BLaER1 treated with 17β-estradiol and CSF1 and Interleukin-3, amounts not matched to agents 10 nM and 100 nM (cell line): ENCODE results near the gene IGSF9B.

Experiments used
- H3K27ac ChIP-seq, 11 experiments: shearing (Covaris generic); formaldehyde crosslinking; 2 replicates each; pipeline ENCODE4 v1.8.1; 2022
- H3K27me3 ChIP-seq, 11 experiments: shearing (Covaris generic); formaldehyde crosslinking; 2 replicates each; pipeline ENCODE4 v1.8.1; 2022
- H3K36me3 ChIP-seq, 11 experiments: shearing (Covaris generic); formaldehyde crosslinking; 2 replicates each; pipeline ENCODE4 v1.8.1; 2022
- H3K4me1 ChIP-seq, 10 experiments: shearing (Covaris generic); formaldehyde crosslinking; 2 replicates each; pipeline ENCODE4 v1.8.1; 2022
- H3K4me2 ChIP-seq, 11 experiments: shearing (Covaris generic); formaldehyde crosslinking; 2 replicates each; pipeline ENCODE4 v1.8.1; 2022
- H3K4me3 ChIP-seq, 10 experiments: shearing (Covaris generic); formaldehyde crosslinking; 2 replicates each; pipeline ENCODE4 v1.8.1; 2022
- H3K9ac ChIP-seq, 11 experiments: shearing (Covaris generic); formaldehyde crosslinking; 2 replicates each; pipeline ENCODE4 v1.8.1; 2022
- H3K9me3 ChIP-seq, 11 experiments: shearing (Covaris generic); formaldehyde crosslinking; replicated peaks in 1 of 11; 2 replicates each; pipeline ENCODE4 v1.8.1; 2022
- H4K20me1 ChIP-seq, 11 experiments: shearing (Covaris generic); formaldehyde crosslinking; 2 replicates each; pipeline ENCODE4 v1.8.1; 2022
- Cebpa-rat ChIP-seq, 11 experiments: shearing (Covaris generic); IDR thresholded peaks; 2 replicates each; pipeline ENCODE4 v1.8.1; 2022

Gene IGSF9B

DNA sequence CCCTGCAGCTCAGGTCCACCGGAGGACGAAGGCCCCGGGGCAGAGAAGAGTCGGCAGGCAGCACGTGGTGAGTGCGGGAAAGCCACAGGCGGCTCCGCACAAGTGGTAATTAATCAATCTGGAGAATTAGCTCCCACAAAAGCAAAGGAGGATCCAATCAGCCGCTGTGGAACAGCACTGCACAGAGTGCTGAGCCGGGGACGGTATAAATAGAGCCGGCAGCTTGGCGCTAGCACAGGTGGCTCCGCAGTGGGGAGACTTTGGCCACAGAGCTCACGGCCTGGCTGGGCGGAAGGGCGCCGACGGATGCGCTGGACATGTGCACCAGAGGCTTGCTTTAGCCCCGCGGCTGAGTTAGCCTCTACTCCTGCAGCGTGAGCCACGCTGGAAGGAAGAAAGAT, 48.9 kb downstream of the IGSF9B start:
- H3K27me3 ChIP-seq, result no peaks in the 10 kb centered on the region
- H3K4me2 ChIP-seq, result no peak overlapping the region
- no peak overlapping the region for H3K27ac ChIP-seq
- H3K4me3 ChIP-seq, result no peak overlapping the region
- H3K4me1 ChIP-seq, result peaks cover 0 to 12% (median 10%) of the 10 kb centered on the region in 10 experiments; a peak in 8 of 20 replicates
- no peak for TF ChIP-seq Cebpa-rat (IDR thresholded peaks at IDR 0.05)
- H4K20me1 ChIP-seq, result peaks cover 0 to 3% (median 0%) of the 10 kb centered on the region in 11 experiments; a peak in 1 of 22 replicates
- no peaks in the 10 kb centered on the region for H3K9me3 ChIP-seq
- H3K36me3 ChIP-seq, result no peaks in the 10 kb centered on the region
- H3K9ac ChIP-seq, result no peak overlapping the region

DNA sequence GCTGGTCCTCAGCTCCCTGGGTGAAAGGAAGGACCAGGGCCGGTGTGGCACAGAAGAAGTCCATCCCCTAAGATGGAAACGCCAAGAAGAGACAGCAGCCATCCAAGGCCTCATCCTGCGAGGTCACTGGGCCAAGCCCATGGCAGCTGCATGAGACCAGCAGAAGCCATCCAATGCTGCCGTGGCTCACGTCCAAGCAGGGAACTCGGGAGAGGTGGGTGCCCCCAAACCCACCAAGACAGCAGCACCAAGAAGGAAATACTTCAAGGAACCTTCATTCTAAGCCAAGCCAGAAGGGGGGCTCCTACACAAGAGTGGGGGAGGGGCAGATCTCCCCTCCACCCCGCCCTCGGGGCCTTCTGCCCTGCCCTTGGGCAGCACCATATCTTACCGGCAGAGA, 49.6 kb downstream of the IGSF9B start:
- no peak for TF ChIP-seq Cebpa-rat (IDR thresholded peaks at IDR 0.05)
- H3K4me1 ChIP-seq, result peaks cover 0 to 12% (median 10%) of the 10 kb centered on the region in 10 experiments; a peak in 8 of 20 replicates
- no peaks in the 10 kb centered on the region for H3K36me3 ChIP-seq
- H3K9ac ChIP-seq, result no peak overlapping the region
- no peak overlapping the region for H3K4me3 ChIP-seq
- no peaks in the 10 kb centered on the region for H3K27me3 ChIP-seq
- H3K9me3 ChIP-seq, result no peaks in the 10 kb centered on the region
- 0 out of 22 replicates have a peak, but pooled peaks cover 0 to 3% (median 0%) of the 10 kb centered on the region in 11 experiments for H4K20me1 ChIP-seq
- H3K27ac ChIP-seq, result no peak overlapping the region
- H3K4me2 ChIP-seq, result no peak overlapping the region

DNA sequence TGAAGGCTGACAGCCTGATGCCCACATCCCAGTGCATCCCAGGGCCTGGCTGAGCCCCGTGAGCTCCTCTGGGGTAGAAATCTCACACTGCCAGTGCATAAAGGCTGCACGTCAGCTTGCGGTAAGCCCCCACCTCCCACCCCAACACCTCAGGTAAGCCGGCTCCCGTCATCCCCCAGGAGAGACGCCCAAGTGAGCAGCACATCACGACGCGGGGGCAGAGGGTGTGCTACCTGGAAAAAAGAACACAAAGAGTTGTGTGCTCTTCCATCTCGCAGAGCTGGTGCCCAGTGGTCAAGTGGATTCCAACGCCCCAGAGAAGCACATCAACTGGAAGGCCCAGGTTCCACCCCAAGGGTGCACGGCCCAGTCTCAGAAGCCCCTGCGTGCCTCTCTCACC, 50.0 kb downstream of the IGSF9B start:
- Histone ChIP-seq H3K9ac (no peak overlapping the region), H3K27me3 (no peaks in the 10 kb centered on the region), H3K4me1 (peaks cover 0 to 12% (median 10%) of the 10 kb centered on the region in 10 experiments; a peak in 8 of 20 replicates), H3K4me2 (peak overlapping the region in 2 of 11 experiments; percentile 12 to 40; a peak in 2 of 22 replicates), H3K27ac (no peak overlapping the region), H4K20me1 (0 out of 22 replicates have a peak, but pooled peaks cover 0 to 3% (median 0%) of the 10 kb centered on the region in 11 experiments), H3K36me3 (no peaks in the 10 kb centered on the region), H3K4me3 (no peak overlapping the region), H3K9me3 (no peaks in the 10 kb centered on the region)
- no peak for TF ChIP-seq Cebpa-rat (IDR thresholded peaks at IDR 0.05)

DNA sequence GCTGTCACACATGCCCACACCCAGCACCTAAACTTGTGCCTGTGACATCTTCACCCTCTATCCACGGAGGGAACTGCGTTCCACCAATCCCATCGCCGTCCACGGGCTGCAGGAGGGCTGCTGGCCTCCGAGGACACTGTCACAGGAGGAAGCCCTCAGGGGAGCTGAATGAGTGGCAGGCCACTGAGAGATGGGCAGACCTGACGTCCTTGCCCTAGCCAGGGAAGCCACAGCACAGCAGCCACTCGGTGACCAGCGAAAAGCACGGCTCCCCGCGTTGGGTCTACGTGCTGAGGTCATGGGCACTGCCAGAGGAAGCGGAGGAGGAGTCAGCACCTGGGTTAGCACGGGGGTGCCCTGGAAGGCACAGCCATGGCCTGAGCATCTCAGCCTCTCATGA, 50.5 kb downstream of the IGSF9B start:
- Histone ChIP-seq H3K27me3 (no peaks in the 10 kb centered on the region), H3K9ac (no peak overlapping the region), H3K4me2 (peak overlapping the region in 6 of 11 experiments; percentile 12 to 47 (median 26); a peak in 10 of 22 replicates), H3K4me3 (no peak overlapping the region), H3K9me3 (no peaks in the 10 kb centered on the region), H4K20me1 (0 out of 22 replicates have a peak, but pooled peaks cover 0 to 3% (median 0%) of the 10 kb centered on the region in 11 experiments), H3K4me1 (peaks cover 0 to 12% (median 10%) of the 10 kb centered on the region in 10 experiments; a peak in 8 of 20 replicates), H3K36me3 (no peaks in the 10 kb centered on the region), H3K27ac (no peak overlapping the region)
- TF ChIP-seq Cebpa-rat (IDR thresholded peaks at IDR 0.05), result no peak

DNA sequence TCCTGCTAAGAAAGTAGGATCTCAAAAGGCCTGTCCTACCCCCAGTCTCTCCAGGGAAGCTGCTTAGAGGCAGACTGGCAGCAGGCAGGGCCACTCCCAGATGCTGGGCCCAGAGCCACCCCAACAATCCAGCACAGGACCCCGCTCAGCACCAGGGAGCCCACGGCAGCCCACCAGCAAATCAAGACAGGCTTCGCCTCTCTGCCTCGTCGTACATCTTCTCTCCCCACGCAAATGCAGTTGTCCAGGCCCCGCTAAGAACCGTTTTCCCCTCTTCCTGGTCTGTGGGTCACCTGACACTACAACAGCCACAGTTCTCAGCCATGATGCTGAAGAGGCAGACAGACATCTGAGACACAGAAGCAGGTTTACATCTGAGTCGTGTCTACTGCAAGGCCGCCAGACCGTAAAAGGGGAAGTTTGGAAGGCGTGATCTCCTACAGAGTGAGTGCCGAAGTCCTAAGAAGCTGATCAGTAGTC, 51.1 kb downstream of the IGSF9B start:
- H3K4me3 ChIP-seq, result no peak overlapping the region
- H4K20me1 ChIP-seq, result 0 out of 22 replicates have a peak, but pooled peaks cover 0 to 3% (median 0%) of the 10 kb centered on the region in 11 experiments
- no peak for TF ChIP-seq Cebpa-rat (IDR thresholded peaks at IDR 0.05)
- H3K9me3 ChIP-seq, result no peaks in the 10 kb centered on the region
- H3K27ac ChIP-seq, result no peak overlapping the region
- H3K4me1 ChIP-seq, result peaks cover 0 to 12% (median 10%) of the 10 kb centered on the region in 10 experiments; a peak in 8 of 20 replicates
- H3K27me3 ChIP-seq, result no peaks in the 10 kb centered on the region
- no peak overlapping the region for H3K9ac ChIP-seq
- no peaks in the 10 kb centered on the region for H3K36me3 ChIP-seq
- peak overlapping the region in 6 of 11 experiments; percentile 10 to 47 (median 26); a peak in 8 of 22 replicates for H3K4me2 ChIP-seq

DNA sequence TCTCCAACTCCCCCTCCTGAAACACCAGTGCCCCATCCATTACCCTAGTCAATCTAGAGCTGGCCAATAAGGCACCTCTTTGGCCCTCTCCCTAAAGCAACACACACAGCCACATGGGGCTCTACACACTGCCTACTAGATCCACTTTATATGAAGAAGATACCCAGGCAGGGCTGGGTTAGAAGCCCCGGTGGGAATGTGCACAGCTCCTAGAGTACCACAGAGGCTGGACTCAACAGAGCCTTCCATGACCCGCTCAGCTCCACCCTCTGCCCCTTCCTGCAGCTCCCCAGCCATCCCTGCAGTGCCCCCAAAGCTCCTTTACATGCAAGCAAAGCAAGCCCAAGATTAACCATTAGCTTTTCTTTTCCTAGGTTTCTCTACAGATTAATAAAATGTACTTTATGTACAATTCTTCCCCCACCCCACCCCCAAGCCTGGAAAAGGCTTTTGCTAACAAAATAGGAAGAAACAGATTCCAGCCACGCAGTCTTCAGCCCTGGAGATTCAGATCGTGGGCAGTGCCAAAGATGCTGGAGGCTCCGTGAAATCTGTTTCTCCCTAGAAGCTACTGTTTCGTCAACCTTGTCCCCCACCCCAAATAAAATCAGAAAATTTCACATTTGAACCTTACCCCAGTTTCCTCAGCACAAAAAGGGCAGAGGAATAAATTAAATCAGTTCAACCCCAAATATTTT, 51.8 kb downstream of the IGSF9B start:
- Histone ChIP-seq H3K4me1 (peaks cover 0 to 12% (median 10%) of the 10 kb centered on the region in 10 experiments; a peak in 8 of 20 replicates), H3K4me3 (no peak overlapping the region), H3K27me3 (no peaks in the 10 kb centered on the region), H3K9me3 (no peaks in the 10 kb centered on the region), H3K27ac (no peak overlapping the region), H4K20me1 (0 out of 22 replicates have a peak, but pooled peaks cover 0 to 3% (median 0%) of the 10 kb centered on the region in 11 experiments), H3K4me2 (no peak overlapping the region; a peak in 1 of 22 replicates), H3K9ac (no peak overlapping the region), H3K36me3 (no peaks in the 10 kb centered on the region)
- no peak for TF ChIP-seq Cebpa-rat (IDR thresholded peaks at IDR 0.05)

DNA sequence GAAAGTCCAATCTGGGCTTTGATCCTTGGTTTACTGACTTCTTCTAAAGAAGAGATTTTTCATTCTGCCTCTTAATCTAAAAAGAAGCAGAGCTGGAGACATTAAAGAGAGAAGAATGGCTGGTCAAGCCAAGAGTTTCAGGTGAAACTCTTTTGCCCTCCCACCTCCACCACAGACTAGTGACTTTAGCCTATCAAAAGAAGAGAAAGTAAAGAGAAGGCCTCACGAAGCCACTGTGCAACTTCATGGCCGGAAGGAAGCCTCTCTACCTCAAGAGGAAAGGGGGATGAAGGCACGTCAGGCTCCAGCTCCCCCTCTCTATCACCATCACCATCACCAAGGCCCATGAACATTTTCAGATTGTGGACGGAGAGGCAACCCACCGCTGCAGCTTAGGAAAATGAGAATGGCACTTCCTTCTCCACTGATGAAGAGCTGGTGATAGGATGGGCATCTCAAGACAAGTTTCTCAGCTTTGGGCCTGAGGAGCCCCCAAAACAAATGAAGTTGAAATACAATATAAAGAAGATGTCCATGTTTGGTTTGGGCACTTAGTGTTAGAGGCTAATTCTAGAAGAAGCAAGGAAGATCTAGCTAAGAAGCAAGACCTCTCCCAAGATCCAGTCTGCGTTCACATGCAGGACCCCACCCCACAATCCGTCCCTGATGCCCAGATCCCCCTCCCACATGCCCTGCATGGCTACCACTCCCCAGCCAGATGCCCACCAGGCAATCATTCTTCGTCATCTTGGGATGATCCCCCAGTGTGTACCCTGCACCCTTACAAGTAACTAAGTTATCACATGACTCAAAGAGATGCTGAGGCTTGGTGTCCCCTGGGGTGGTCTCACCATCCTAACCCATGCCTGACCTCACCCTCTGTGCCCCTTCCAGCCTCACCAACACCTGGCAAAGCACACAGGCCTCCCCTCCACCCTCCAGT, 52.6 kb downstream of the IGSF9B start:
- no peak for TF ChIP-seq Cebpa-rat (IDR thresholded peaks at IDR 0.05)
- Histone ChIP-seq H3K27ac (no peak overlapping the region), H3K4me2 (no peak overlapping the region)

DNA sequence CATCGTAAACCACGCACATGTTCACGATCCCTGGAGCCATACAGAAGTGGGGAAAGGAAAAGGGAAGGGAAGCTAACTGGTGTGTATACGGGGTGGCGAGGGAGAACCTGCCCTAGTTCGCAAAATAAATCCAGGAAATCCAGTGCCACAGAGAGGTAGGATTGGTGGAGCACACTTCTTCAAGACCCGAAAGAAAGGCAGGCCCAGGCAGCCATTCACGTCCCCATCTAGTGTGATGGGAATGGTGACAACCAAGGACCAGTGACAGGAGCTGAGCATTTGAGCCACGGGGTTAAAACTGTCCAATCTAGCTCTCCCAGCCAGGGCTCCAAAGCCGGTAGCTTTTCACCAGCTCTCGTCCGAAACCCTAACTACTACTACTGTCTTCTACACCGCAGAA, 53.7 kb downstream of the IGSF9B start:
- TF ChIP-seq Cebpa-rat (IDR thresholded peaks at IDR 0.05), result no peak
- no peaks in the 10 kb centered on the region for H4K20me1 ChIP-seq
- peaks cover 0 to 22% (median 10%) of the 10 kb centered on the region in 10 experiments; a peak in 11 of 20 replicates for H3K4me1 ChIP-seq
- H3K9ac ChIP-seq, result no peak overlapping the region
- H3K9me3 ChIP-seq, result 0 out of 22 replicates have a peak, but pooled peaks cover 0 to 13% (median 0%) of the 10 kb centered on the region in 11 experiments
- H3K4me3 ChIP-seq, result no peak overlapping the region
- H3K27ac ChIP-seq, result no peak overlapping the region
- no peaks in the 10 kb centered on the region for H3K27me3 ChIP-seq
- H3K36me3 ChIP-seq, result no peaks in the 10 kb centered on the region
- no peak overlapping the region for H3K4me2 ChIP-seq

More for the DNA sequence above, 52.6 kb downstream of the IGSF9B start:
- 0 out of 22 replicates have a peak, but pooled peaks cover 0 to 7% (median 0%) of the 10 kb centered on the region in 11 experiments for H3K9me3 ChIP-seq
- H3K4me3 ChIP-seq, result no peak overlapping the region
- H3K27me3 ChIP-seq, result no peaks in the 10 kb centered on the region
- peaks cover 0 to 12% (median 10%) of the 10 kb centered on the region in 10 experiments; a peak in 8 of 20 replicates for H3K4me1 ChIP-seq
- H4K20me1 ChIP-seq, result 0 out of 22 replicates have a peak, but pooled peaks cover 0 to 3% (median 0%) of the 10 kb centered on the region in 11 experiments
- H3K36me3 ChIP-seq, result no peaks in the 10 kb centered on the region
- no peak overlapping the region for H3K9ac ChIP-seq
